BE2C (cell line): ENCODE results near the gene KBTBD4.
A peak's percentile ranks its signal among the peaks of the same experiment; 100 is the strongest.
"Not testable (repeated sequence)": the region's sequence is repeated elsewhere in the genome, so short reads cannot be mapped to it uniquely, and the experiment has no call there.

ENCODE experiments used
- DNase-seq: peaks from one replicate; pipeline ENCODE4 v3.0.0-alpha.2; 2020
- H3K27me3 ChIP-seq: fragments of 250-450 bp; sonication (Bioruptor Pico); 2 replicates; pipeline ENCODE4 v1.5.1; 2020; ENCODE audit warnings: mild to moderate bottlenecking
- H3K36me3 ChIP-seq: fragments of 250-450 bp; sonication (Bioruptor Pico); 2 replicates; pipeline ENCODE4 v1.5.1; 2020; ENCODE audit warnings: mild to moderate bottlenecking
- H3K4me1 ChIP-seq: fragments of 250-450 bp; sonication (Bioruptor Pico); 2 replicates; pipeline ENCODE4 v1.5.1; 2020
- H3K4me3 ChIP-seq: 2 replicates; pipeline ENCODE4 v1.5.1; 2011; ENCODE audit warnings: low read depth, low read length
- H3K9me3 ChIP-seq: fragments of 250-450 bp; sonication (Bioruptor Pico); 2 replicates; pipeline ENCODE4 v1.5.1; 2020
- TF ChIP-seq, protein P1 (sequence below): IDR thresholded peaks from 2 replicates; pipeline ENCODE4 v1.5.1; 2012; ENCODE audit warnings: mild to moderate bottlenecking, low read depth, low read length

KBTBD4 gene

DNA sequence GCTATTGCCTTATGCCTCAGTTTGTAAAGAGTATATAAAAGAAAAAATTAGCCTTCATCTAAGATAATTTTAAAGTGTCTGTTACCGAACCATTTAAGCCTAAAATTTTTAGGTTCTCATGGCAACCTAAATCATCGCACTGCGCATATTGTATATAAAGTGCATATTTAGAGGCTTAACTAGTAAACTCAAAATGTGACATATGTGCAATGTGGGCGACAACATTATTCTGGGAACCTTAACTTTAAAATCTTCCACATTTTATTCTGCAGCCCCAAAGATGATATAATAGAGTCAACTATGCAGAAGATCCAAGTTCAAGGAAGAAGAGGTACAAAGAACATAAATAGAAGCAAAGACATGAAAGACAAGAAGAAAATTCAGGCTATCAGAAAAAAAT, 48.8 kb downstream of the KBTBD4 start:
- no peaks in the 10 kb centered on the region for H3K36me3 ChIP-seq
- DNase-seq: no peak
- TF ChIP-seq, protein P1, sequence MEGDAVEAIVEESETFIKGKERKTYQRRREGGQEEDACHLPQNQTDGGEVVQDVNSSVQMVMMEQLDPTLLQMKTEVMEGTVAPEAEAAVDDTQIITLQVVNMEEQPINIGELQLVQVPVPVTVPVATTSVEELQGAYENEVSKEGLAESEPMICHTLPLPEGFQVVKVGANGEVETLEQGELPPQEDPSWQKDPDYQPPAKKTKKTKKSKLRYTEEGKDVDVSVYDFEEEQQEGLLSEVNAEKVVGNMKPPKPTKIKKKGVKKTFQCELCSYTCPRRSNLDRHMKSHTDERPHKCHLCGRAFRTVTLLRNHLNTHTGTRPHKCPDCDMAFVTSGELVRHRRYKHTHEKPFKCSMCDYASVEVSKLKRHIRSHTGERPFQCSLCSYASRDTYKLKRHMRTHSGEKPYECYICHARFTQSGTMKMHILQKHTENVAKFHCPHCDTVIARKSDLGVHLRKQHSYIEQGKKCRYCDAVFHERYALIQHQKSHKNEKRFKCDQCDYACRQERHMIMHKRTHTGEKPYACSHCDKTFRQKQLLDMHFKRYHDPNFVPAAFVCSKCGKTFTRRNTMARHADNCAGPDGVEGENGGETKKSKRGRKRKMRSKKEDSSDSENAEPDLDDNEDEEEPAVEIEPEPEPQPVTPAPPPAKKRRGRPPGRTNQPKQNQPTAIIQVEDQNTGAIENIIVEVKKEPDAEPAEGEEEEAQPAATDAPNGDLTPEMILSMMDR: no peak
- H3K4me1 ChIP-seq: no peaks in the 10 kb centered on the region
- no peaks in the 10 kb centered on the region for H3K27me3 ChIP-seq
- no peaks in the 10 kb centered on the region for H3K9me3 ChIP-seq
- no peak overlapping the region for H3K4me3 ChIP-seq

DNA sequence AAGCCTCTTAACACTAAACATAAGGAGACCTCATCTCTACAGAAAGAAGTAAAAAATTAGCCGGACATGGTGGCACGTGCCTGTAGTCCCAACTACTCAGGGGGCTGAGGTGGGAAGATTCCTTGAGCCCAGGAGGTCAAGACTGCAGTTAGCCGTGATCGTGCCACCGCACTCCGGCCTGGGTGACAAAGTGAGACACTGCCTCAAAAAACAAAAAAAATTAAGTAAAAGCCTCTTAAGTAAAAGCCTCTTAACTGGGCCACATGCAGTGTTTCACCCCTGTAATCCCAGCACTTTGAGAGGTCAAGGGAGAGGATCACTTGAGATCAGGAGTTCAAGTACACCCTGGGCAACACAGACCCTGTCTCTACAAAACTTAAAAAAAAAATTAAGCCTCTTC, 51.6 kb downstream of the KBTBD4 start:
- H3K27me3 ChIP-seq: no peaks in the 10 kb centered on the region
- H3K4me1 ChIP-seq: no peaks in the 10 kb centered on the region; the same call in 1 of the 2 replicates
- no peak overlapping the region for H3K4me3 ChIP-seq
- DNase-seq: no peak
- no peaks in the 10 kb centered on the region for H3K9me3 ChIP-seq
- TF ChIP-seq, protein P1: no peak
- no peaks in the 10 kb centered on the region for H3K36me3 ChIP-seq

DNA sequence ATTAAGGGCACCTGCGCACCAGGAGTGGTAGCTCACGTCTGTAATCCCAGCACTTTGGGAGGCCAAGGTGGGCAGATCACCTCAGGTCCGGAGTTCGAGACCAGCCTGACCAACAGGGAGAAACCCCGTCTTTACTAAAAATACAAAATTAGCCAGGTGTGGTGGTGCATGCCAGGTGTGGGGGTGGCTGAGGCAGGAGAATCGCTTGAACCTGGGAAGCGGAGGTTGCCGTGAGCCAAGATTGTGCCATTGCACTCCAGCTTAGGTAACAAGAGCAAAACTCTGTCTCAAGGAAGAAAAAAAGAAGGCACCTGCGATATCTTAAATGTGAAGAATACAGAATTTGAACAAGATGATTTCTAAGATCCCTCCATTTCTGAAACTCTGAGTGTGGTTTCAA, 52.7 kb downstream of the KBTBD4 start:
- H3K4me1 ChIP-seq, DNase-seq, H3K36me3 ChIP-seq, H3K27me3 ChIP-seq, H3K4me3 ChIP-seq, H3K9me3 ChIP-seq: not testable (repeated sequence)

DNA sequence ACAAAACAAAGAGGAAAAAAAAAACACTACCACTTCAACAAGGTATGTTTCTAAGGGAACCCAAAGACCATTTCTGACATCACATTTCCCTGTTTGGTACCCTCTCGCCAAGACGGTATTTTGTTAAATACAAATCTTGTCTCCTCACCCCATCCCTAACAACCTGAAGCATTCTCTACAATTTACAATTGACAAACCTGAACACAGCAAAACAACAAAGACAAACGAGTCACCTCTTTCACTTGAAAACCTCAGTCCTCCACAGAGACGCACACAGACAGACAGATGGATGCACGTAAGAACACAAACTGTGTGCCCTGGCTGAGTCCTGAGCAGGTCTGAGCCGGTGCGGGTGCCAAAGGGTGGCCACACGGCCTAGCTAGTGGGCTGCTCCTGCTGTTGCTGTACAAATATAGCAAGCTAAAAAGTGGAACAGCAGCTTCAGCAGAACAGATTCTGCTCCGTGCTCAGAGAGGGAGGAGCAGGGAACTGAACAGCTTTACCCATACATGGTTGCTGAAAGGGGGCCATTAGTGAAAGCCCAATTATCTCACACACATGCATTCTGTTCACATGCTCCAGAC, 54.4 kb downstream of the KBTBD4 start:
- no peaks in the 10 kb centered on the region for H3K36me3 ChIP-seq
- DNase-seq: peak; percentile 10
- H3K27me3 ChIP-seq: no peaks in the 10 kb centered on the region
- H3K4me3 ChIP-seq: no peak overlapping the region
- no peaks in the 10 kb centered on the region for H3K9me3 ChIP-seq
- H3K4me1 ChIP-seq: no peaks in the 10 kb centered on the region; the same call in 1 of the 2 replicates
- TF ChIP-seq, protein P1: no peak

DNA sequence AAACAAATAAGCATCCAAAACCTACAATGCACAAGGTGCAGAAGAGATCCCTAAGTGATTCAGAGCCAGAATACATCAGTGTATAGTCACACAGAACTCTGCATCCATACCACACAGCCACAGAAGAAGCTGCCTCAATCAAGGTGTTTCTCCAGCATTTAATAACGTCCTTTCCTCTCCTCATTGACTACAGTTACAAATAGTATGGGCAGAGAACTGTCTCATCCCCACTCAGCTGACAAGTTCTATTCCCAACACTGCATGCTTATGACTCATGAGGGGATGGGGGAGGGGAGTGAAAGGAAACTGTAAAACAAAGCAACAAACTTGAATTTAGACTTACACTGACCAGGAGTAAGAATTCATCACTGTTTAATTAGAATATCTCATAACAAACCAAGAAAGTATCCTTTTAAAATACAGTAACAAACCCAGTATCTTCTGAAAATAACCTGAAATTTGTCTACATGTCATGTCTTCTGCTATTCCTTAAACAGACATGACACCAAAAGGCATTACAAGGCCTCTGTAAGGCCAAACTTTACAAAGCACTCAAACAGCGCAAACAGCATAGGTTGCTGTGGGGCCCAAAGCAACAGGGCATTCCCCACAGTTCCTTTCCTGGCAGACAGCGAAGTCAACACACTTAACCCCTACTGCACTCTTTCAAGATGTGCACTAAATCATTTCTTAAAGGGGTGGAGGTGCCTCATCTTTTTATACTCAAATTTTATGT, 55.1 kb downstream of the KBTBD4 start:
- no peaks in the 10 kb centered on the region for H3K36me3 ChIP-seq
- H3K4me3 ChIP-seq: no peak overlapping the region
- no peaks in the 10 kb centered on the region for H3K27me3 ChIP-seq
- no peaks in the 10 kb centered on the region; the same call in 1 of the 2 replicates for H3K4me1 ChIP-seq
- H3K9me3 ChIP-seq: no peaks in the 10 kb centered on the region
- TF ChIP-seq, protein P1: no peak
- DNase-seq: no peak
